WTC11 (cell line): ENCODE measurements around the gene ERBB2. TPM values are rescaled to one million over a fixed set of nuclear protein-coding genes. Genes with fewer than 3 reads are reported as not detected.

Experiments
- ATAC-seq: fragments of 200-7000 bp; cut with Tn5 transposase; 2 replicates; pipeline ENCODE4 v1.10.0; 2021; ENCODE audit warnings: mild to moderate bottlenecking, moderate library complexity
- CTCF ChIA-PET: fragments of 300-600 bp; sonication (Branson Sonifier 250); formaldehyde crosslinking; loops from one replicate; lab custom pipeline; 2021; ENCODE audit warnings: antibody characterized with exemption; lab: Charles Lee
- POLR2A ChIA-PET: fragments of 350-600 bp; sonication (Branson Sonifier 250); formaldehyde crosslinking; loops from one replicate; lab custom pipeline; 2021; ENCODE audit warnings: antibody characterized with exemption; lab: Charles Lee
- DNase-seq: peaks from one replicate; pipeline ENCODE4 v3.0.0; 2021; ENCODE audit warnings: low spot score
- H3K27ac Mint-ChIP-seq: 2 replicates; pipeline ENCODE4 v1.8.0; 2021; ENCODE audit warnings: mixed read lengths
- H3K27me3 Mint-ChIP-seq: 2 replicates; pipeline ENCODE4 v1.8.0; 2021; ENCODE audit warnings: low read depth, mild to moderate bottlenecking, moderate library complexity, mixed read lengths
- H3K36me3 Mint-ChIP-seq: 2 replicates; pipeline ENCODE4 v1.8.0; 2021; ENCODE audit warnings: mixed read lengths
- H3K4me1 Mint-ChIP-seq: 2 replicates; pipeline ENCODE4 v1.8.0; 2022; ENCODE audit warnings: mixed read lengths
- H3K4me3 Mint-ChIP-seq: 2 replicates; pipeline ENCODE4 v1.8.0; 2021; ENCODE audit warnings: mild to moderate bottlenecking, moderate library complexity, mixed read lengths
- H3K9me3 Mint-ChIP-seq: 2 replicates; pipeline ENCODE4 v1.8.0; 2021; ENCODE audit warnings: mixed read lengths
- ATF2 ChIP-seq: sonication (generic); formaldehyde crosslinking; IDR thresholded peaks from 2 replicates; pipeline ENCODE4 v1.8.1; 2022; ENCODE audit warnings: low read depth, missing genetic modification reagents, borderline replicate concordance
- CBFB ChIP-seq: sonication (generic); formaldehyde crosslinking; IDR thresholded peaks from 2 replicates; pipeline ENCODE4 v1.8.1; 2022; ENCODE audit warnings: mild to moderate bottlenecking, low read depth, missing genetic modification reagents
- E2F1 ChIP-seq: sonication (generic); formaldehyde crosslinking; IDR thresholded peaks from 2 replicates; pipeline ENCODE4 v1.8.0; 2022; ENCODE audit warnings: mild to moderate bottlenecking, missing genetic modification reagents
- ELF4 ChIP-seq: sonication (generic); formaldehyde crosslinking; IDR thresholded peaks from 2 replicates; pipeline ENCODE4 v1.8.1; 2022; ENCODE audit warnings: low read depth, mild to moderate bottlenecking, moderate library complexity, missing genetic modification reagents
- FOXJ3 ChIP-seq: sonication (generic); formaldehyde crosslinking; IDR thresholded peaks from 2 replicates; pipeline ENCODE4 v1.9.0; 2021; ENCODE audit warnings: missing genetic modification reagents, mild to moderate bottlenecking, borderline replicate concordance
- GRHL2 ChIP-seq: fragments of 250-450 bp; sonication (Bioruptor Pico); IDR thresholded peaks from 2 replicates; pipeline ENCODE4 v1.8.0; 2022; ENCODE audit warnings: mild to moderate bottlenecking, moderate library complexity; ENCODE audit not compliant: insufficient replicate concordance, severe bottlenecking
- IRF2 ChIP-seq: sonication (generic); formaldehyde crosslinking; IDR thresholded peaks from 2 replicates; pipeline ENCODE4 v1.8.0; 2022; ENCODE audit warnings: low read depth, missing genetic modification reagents, borderline replicate concordance
- NFATC4 ChIP-seq: fragments of 250-450 bp; sonication (Bioruptor Pico); IDR thresholded peaks from 2 replicates; pipeline ENCODE4 v1.9.0; 2021; ENCODE audit warnings: mild to moderate bottlenecking
- NR2C2 ChIP-seq: sonication (generic); formaldehyde crosslinking; IDR thresholded peaks from 2 replicates; pipeline ENCODE4 v1.8.0; 2022; ENCODE audit warnings: mild to moderate bottlenecking, missing genetic modification reagents
- RORB ChIP-seq: fragments of 250-450 bp; sonication (Bioruptor Pico); IDR thresholded peaks from 2 replicates; pipeline ENCODE4 v1.9.0; 2021; ENCODE audit warnings: mild to moderate bottlenecking
- SMAD4 ChIP-seq: sonication (generic); formaldehyde crosslinking; IDR thresholded peaks from 2 replicates; pipeline ENCODE4 v1.8.0; 2022; ENCODE audit warnings: mild to moderate bottlenecking, missing genetic modification reagents
- TP53 ChIP-seq: sonication (generic); formaldehyde crosslinking; IDR thresholded peaks from 2 replicates; pipeline ENCODE4 v1.8.1; 2023; ENCODE audit warnings: mild to moderate bottlenecking, missing genetic modification reagents
- ZBTB43 ChIP-seq: sonication (generic); formaldehyde crosslinking; IDR thresholded peaks from 2 replicates; pipeline ENCODE4 v1.8.1; 2023; ENCODE audit warnings: mild to moderate bottlenecking, missing genetic modification reagents
- ZNF138 ChIP-seq: sonication (generic); formaldehyde crosslinking; conservative IDR thresholded peaks from 2 replicates; pipeline ENCODE4 v1.8.1; 2022; ENCODE audit warnings: mild to moderate bottlenecking, moderate library complexity, missing genetic modification reagents
- ZNF263 ChIP-seq: sonication (generic); formaldehyde crosslinking; IDR thresholded peaks from 2 replicates; pipeline ENCODE4 v1.8.1; 2022; ENCODE audit warnings: low read depth, mild to moderate bottlenecking, moderate library complexity, missing genetic modification reagents
- ZNF423 ChIP-seq: fragments of 250-450 bp; sonication (Bioruptor Pico); IDR thresholded peaks from 2 replicates; pipeline ENCODE4 v2.1.2; 2022; ENCODE audit warnings: mild to moderate bottlenecking, moderate library complexity
- total RNA-seq: library from RNA; stranded (reverse); gene quantifications from 3 replicates; pipeline ENCODE4 v1.2.3, GENCODE V29; 2021
- TF ChIP-seq, protein P1 (sequence below): sonication (generic); formaldehyde crosslinking; IDR thresholded peaks from 2 replicates; pipeline ENCODE4 v1.8.0; 2022; ENCODE audit warnings: mild to moderate bottlenecking, missing genetic modification reagents
- TF ChIP-seq, protein P2 (sequence below): fragments of 250-450 bp; sonication (Bioruptor Pico); IDR thresholded peaks from 2 replicates; pipeline ENCODE4 v2.1.2; 2022; ENCODE audit warnings: mild to moderate bottlenecking, moderate library complexity

ERBB2 gene
- total RNA-seq, 1 experiment from 2014 or later = 209 TPM

GRCh38 chr17:39675390-39676082, 24.3 kb upstream of the ERBB2 start:
- CTCF ChIA-PET = interaction anchor here (0.9 to 18.0 kb wide), 9 partner anchors 10 to 80 kb away, joined by 3 to 876 read pairs (median 5); partner anchors contain the start of genes ERBB2, MIEN1, PGAP3 and PPP1R1B
- no peaks in the 10 kb centered on the region for H3K9me3 Mint-ChIP-seq

DNA sequence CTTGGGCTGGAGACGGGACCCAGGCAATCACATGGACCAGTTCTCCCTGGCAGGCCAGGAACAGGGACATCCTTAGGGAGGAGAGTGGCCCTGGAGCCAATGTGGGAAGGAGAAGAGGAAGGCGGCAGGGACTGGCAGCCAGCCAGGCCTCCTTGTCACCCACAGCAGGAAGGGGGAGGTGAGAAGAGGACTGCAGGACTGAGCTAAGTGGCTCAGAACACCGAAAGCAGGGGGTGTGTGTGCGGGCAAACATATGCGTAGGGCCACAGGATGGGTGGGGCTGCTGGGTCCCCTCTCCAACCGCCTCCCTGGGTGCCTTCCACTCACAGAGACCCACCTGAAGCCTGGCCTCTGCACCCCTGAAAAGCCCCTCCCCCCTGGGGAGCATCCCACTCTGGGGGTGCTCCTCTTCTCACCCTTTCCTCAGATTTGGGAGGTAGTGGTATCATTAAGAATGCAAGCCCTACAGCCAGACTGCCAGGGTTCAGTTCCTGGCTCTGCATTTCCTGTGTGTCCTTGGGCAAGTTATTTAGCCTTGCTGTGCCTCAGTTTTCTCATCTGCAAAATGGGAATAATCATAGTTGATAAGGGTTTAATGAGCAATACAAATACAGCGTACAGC, 23.6 kb upstream of the ERBB2 start:
- ATAC-seq = no peak
- ChIA-PET CTCF (interaction anchor here (0.9 to 18.0 kb wide), 6 partner anchors 13 to 79 kb away, joined by 3 to 876 read pairs (median 4); partner anchors contain the start of genes ERBB2 and PPP1R1B), POLR2A (no interaction called here)
- Mint-ChIP-seq H3K4me1 (peaks cover 29% of the 10 kb centered on the region), H3K27ac (peak overlapping the region; percentile 24; the same call in 1 of the 2 replicates), H3K36me3 (peaks cover 2% of the 10 kb centered on the region; the same call in 1 of the 2 replicates), H3K9me3 (no peaks in the 10 kb centered on the region), H3K27me3 (peaks cover 3% of the 10 kb centered on the region; the same call in 1 of the 2 replicates), H3K4me3 (no peak overlapping the region)
- no peak for DNase-seq
- TF ChIP-seq NR2C2 (CRISPR knock-in tag) = no peak
- TF ChIP-seq IRF2 = no peak
- TF ChIP-seq ZNF423 (CRISPR knock-in tag) = no peak
- no peak for TF ChIP-seq ZNF138 (CRISPR knock-in tag)
- TF ChIP-seq, protein P1, sequence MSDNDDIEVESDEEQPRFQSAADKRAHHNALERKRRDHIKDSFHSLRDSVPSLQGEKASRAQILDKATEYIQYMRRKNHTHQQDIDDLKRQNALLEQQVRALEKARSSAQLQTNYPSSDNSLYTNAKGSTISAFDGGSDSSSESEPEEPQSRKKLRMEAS (CRISPR knock-in tag) = no peak
- TF ChIP-seq CBFB (CRISPR knock-in tag) = no peak
- no peak for TF ChIP-seq GRHL2 (CRISPR knock-in tag)
- TF ChIP-seq, protein P2, sequence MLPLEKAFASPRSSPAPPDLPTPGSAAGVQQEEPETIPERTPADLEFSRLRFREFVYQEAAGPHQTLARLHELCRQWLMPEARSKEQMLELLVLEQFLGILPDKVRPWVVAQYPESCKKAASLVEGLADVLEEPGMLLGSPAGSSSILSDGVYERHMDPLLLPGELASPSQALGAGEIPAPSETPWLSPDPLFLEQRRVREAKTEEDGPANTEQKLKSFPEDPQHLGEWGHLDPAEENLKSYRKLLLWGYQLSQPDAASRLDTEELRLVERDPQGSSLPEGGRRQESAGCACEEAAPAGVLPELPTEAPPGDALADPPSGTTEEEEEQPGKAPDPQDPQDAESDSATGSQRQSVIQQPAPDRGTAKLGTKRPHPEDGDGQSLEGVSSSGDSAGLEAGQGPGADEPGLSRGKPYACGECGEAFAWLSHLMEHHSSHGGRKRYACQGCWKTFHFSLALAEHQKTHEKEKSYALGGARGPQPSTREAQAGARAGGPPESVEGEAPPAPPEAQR = no peak
- no peak for TF ChIP-seq ZBTB43 (CRISPR knock-in tag)
- no peak for TF ChIP-seq NFATC4
- no peak for TF ChIP-seq TP53 (CRISPR knock-in tag)
- no peak for TF ChIP-seq RORB
- TF ChIP-seq E2F1 (CRISPR knock-in tag) = no peak
- no peak for TF ChIP-seq ATF2
- TF ChIP-seq ELF4 (CRISPR knock-in tag) = no peak
- TF ChIP-seq FOXJ3 = no peak
- TF ChIP-seq SMAD4 (CRISPR knock-in tag) = no peak
- TF ChIP-seq ZNF263 (CRISPR knock-in tag) = no peak

More at GRCh38 chr17:39675390-39676082, 24.3 kb upstream of the ERBB2 start:
- POLR2A ChIA-PET = no interaction called here
- no peak for ATAC-seq
- Mint-ChIP-seq H3K36me3 (no peaks in the 10 kb centered on the region), H3K4me1 (peaks cover 29% of the 10 kb centered on the region), H3K27me3 (peaks cover 4% of the 10 kb centered on the region), H3K4me3 (no peak overlapping the region), H3K27ac (peak overlapping the region; percentile 65; the same call in 1 of the 2 replicates)
- no peak for DNase-seq
- TF ChIP-seq NR2C2 (CRISPR knock-in tag) (no peak), GRHL2 (CRISPR knock-in tag) (no peak)
